Measurements from ENCODE around the gene RLN2.

DNA sequence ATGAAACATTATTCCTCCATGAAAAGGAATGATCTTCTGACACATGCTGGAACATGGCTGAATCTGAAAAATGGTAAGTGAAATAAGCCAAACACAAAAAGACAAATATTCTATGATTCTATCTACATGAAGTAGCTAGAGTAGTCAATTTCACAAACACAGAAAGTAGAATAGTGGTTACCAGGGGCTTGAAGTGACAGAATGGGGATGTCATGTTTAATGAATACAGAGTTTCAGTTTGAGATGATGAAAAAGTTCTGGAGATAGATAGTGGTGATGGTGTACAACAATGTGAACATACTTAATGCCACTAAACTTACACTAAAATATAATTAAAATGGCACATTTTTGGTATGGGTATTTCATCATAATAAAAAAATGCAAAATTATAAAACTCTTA lies 18.3 kb downstream of the RLN2 start:
- TF ChIP-seq, protein P1, sequence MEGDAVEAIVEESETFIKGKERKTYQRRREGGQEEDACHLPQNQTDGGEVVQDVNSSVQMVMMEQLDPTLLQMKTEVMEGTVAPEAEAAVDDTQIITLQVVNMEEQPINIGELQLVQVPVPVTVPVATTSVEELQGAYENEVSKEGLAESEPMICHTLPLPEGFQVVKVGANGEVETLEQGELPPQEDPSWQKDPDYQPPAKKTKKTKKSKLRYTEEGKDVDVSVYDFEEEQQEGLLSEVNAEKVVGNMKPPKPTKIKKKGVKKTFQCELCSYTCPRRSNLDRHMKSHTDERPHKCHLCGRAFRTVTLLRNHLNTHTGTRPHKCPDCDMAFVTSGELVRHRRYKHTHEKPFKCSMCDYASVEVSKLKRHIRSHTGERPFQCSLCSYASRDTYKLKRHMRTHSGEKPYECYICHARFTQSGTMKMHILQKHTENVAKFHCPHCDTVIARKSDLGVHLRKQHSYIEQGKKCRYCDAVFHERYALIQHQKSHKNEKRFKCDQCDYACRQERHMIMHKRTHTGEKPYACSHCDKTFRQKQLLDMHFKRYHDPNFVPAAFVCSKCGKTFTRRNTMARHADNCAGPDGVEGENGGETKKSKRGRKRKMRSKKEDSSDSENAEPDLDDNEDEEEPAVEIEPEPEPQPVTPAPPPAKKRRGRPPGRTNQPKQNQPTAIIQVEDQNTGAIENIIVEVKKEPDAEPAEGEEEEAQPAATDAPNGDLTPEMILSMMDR (IDR thresholded peaks at IDR 0.05; ENCODE audit: insufficient read depth, low read depth, low read length), result no peak
- TF ChIP-seq EZH2 (IDR thresholded peaks at IDR 0.05; ENCODE audit: insufficient read depth, low read length), result no peak
